Skeletal muscle satellite cell (primary cell): ENCODE measurements around the gene GALNT14.

Experiments used
- H3K27me3 ChIP-seq: 2 replicates; pipeline ENCODE4 v1.7.0; 2013; ENCODE audit warnings: low read length; ENCODE audit not compliant: control insufficient read depth, insufficient read depth
- H3K36me3 ChIP-seq: 2 replicates; pipeline ENCODE4 v1.7.0; 2013; ENCODE audit warnings: mild to moderate bottlenecking, control low read depth, low read length; ENCODE audit not compliant: insufficient read depth
- H3K4me1 ChIP-seq: 2 replicates; pipeline ENCODE4 v1.7.0; 2013; ENCODE audit warnings: low read length; ENCODE audit not compliant: control insufficient read depth, insufficient read depth
- H3K4me2 ChIP-seq: 2 replicates; pipeline ENCODE4 v1.7.0; 2013; ENCODE audit warnings: mild to moderate bottlenecking, low read length
- H3K4me3 ChIP-seq: 2 replicates; pipeline ENCODE4 v1.7.0; 2013; ENCODE audit warnings: low read length
- H3K9ac ChIP-seq: 2 replicates; pipeline ENCODE4 v1.7.0; 2013; ENCODE audit warnings: mild to moderate bottlenecking, low read depth, low read length, moderate library complexity
- H3K9me3 ChIP-seq: replicated peaks from 2 replicates; pipeline ENCODE4 v1.7.0; 2013; ENCODE audit warnings: mild to moderate bottlenecking, control low read depth, low read length

Gene GALNT14

GRCh38 chr2:31109633-31110192 is 28.5 kb downstream of the GALNT14 start:
- Histone ChIP-seq H3K36me3 (no peaks in the 10 kb centered on the region), H3K4me3 (no peak overlapping the region), H3K4me1 (no peaks in the 10 kb centered on the region), H3K9me3 (no peaks in the 10 kb centered on the region), H3K4me2 (no peak overlapping the region), H3K27me3 (no peaks in the 10 kb centered on the region), H3K9ac (no peak overlapping the region)

- no peaks in the 10 kb centered on the region for H3K27me3 ChIP-seq
Measured at GRCh38 chr2:31108561-31109286, 29.5 kb downstream of the GALNT14 start.

GRCh38 chr2:31107591-31108300 is 30.5 kb downstream of the GALNT14 start:
- H3K4me1 ChIP-seq = no peaks in the 10 kb centered on the region
- no peaks in the 10 kb centered on the region for H3K27me3 ChIP-seq
- no peaks in the 10 kb centered on the region for H3K9me3 ChIP-seq
- no peak overlapping the region for H3K9ac ChIP-seq
- no peak overlapping the region for H3K4me3 ChIP-seq
- no peak overlapping the region for H3K4me2 ChIP-seq
- no peaks in the 10 kb centered on the region for H3K36me3 ChIP-seq

More at GRCh38 chr2:31108561-31109286, 29.5 kb downstream of the GALNT14 start:
- Histone ChIP-seq H3K4me2 (no peak overlapping the region), H3K4me3 (no peak overlapping the region), H3K36me3 (no peaks in the 10 kb centered on the region), H3K9ac (no peak overlapping the region), H3K9me3 (no peaks in the 10 kb centered on the region), H3K4me1 (no peaks in the 10 kb centered on the region)

- H3K9me3 ChIP-seq = no peaks in the 10 kb centered on the region
- H3K4me2 ChIP-seq = no peak overlapping the region
- H3K4me1 ChIP-seq = no peaks in the 10 kb centered on the region
- H3K4me3 ChIP-seq = no peak overlapping the region
- no peaks in the 10 kb centered on the region for H3K36me3 ChIP-seq
- H3K9ac ChIP-seq = no peak overlapping the region
- no peaks in the 10 kb centered on the region for H3K27me3 ChIP-seq
Measured at GRCh38 chr2:31101701-31102100, 36.5 kb downstream of the GALNT14 start.

- Histone ChIP-seq H3K4me1 (no peaks in the 10 kb centered on the region), H3K9ac (no peak overlapping the region), H3K9me3 (no peaks in the 10 kb centered on the region), H3K27me3 (no peaks in the 10 kb centered on the region), H3K36me3 (no peaks in the 10 kb centered on the region), H3K4me3 (no peak overlapping the region), H3K4me2 (no peak overlapping the region)
Measured at GRCh38 chr2:31097962-31098613, 40.2 kb downstream of the GALNT14 start.

- Histone ChIP-seq H3K4me2 (no peak overlapping the region), H3K9ac (no peak overlapping the region), H3K27me3 (no peaks in the 10 kb centered on the region), H3K36me3 (no peaks in the 10 kb centered on the region), H3K9me3 (no peaks in the 10 kb centered on the region), H3K4me3 (no peak overlapping the region), H3K4me1 (no peaks in the 10 kb centered on the region)
Measured at GRCh38 chr2:31090188-31090587, 48.1 kb downstream of the GALNT14 start.

- Histone ChIP-seq H3K4me2 (no peak overlapping the region), H3K36me3 (no peaks in the 10 kb centered on the region), H3K27me3 (no peaks in the 10 kb centered on the region), H3K9me3 (no peaks in the 10 kb centered on the region), H3K9ac (no peak overlapping the region), H3K4me1 (no peaks in the 10 kb centered on the region), H3K4me3 (no peak overlapping the region)
Measured at GRCh38 chr2:31089645-31090044, 48.6 kb downstream of the GALNT14 start.

GRCh38 chr2:31088504-31089195 is 49.6 kb downstream of the GALNT14 start:
- Histone ChIP-seq H3K4me3 (no peak overlapping the region), H3K36me3 (no peaks in the 10 kb centered on the region), H3K4me1 (no peaks in the 10 kb centered on the region), H3K9me3 (no peaks in the 10 kb centered on the region), H3K27me3 (no peaks in the 10 kb centered on the region), H3K9ac (no peak overlapping the region), H3K4me2 (no peak overlapping the region)

GRCh38 chr2:31087491-31087890 is 50.7 kb downstream of the GALNT14 start:
- Histone ChIP-seq H3K4me3 (no peak overlapping the region), H3K4me2 (no peak overlapping the region), H3K27me3 (no peaks in the 10 kb centered on the region), H3K36me3 (no peaks in the 10 kb centered on the region), H3K9me3 (no peaks in the 10 kb centered on the region), H3K9ac (no peak overlapping the region), H3K4me1 (no peaks in the 10 kb centered on the region)

- H3K9ac ChIP-seq = no peak overlapping the region
- H3K27me3 ChIP-seq = no peaks in the 10 kb centered on the region
- no peaks in the 10 kb centered on the region for H3K9me3 ChIP-seq
- no peaks in the 10 kb centered on the region for H3K36me3 ChIP-seq
- H3K4me3 ChIP-seq = no peak overlapping the region
- H3K4me1 ChIP-seq = no peaks in the 10 kb centered on the region
- no peak overlapping the region for H3K4me2 ChIP-seq
Measured at GRCh38 chr2:31086590-31086989, 51.6 kb downstream of the GALNT14 start.
